Fibroblast of peridontal ligament (primary cell): ENCODE results near the gene LCTL.
"Not testable (repeated sequence)": the region's sequence is repeated elsewhere in the genome, so short reads cannot be mapped to it uniquely, and the experiment has no call there.

Source experiments
- DNase-seq: peaks from one replicate; pipeline ENCODE4 v3.0.0-alpha.2; 2010; ENCODE audit errors: extremely low read depth

The LCTL gene

GRCh38 chr15:66502491-66502890 lies 63.3 kb downstream of the LCTL start:
- no peak for DNase-seq

GRCh38 chr15:66500346-66500745 lies 65.5 kb downstream of the LCTL start:
- DNase-seq = not testable (repeated sequence)

GRCh38 chr15:66498501-66499386 lies 67.1 kb downstream of the LCTL start:
- peak; percentile 76 for DNase-seq
